ENCODE results near the gene CDH4. TPM values are rescaled to one million over a fixed set of nuclear protein-coding genes. Genes with fewer than 3 reads are reported as not detected.

The CDH4 gene
- total and polyA plus RNA-seq, 2 of the 4 experiments (the other 2 are of a cell fraction): 1.6 to 3.5 TPM

- Histone ChIP-seq H4K20me1 (ENCODE audit: insufficient read depth, low read length) (no peaks in the 10 kb centered on the region), H3K79me1 (ENCODE audit: low read depth in 1 of 2, low read length in 2 of 2) (no peaks in the 10 kb centered on the region), H2BK120ac (ENCODE audit: low read depth, low read length) (no peak overlapping the region), H2BK20ac (ENCODE audit: low read depth, low read length) (no peak overlapping the region), H3K14ac (replicated peaks; ENCODE audit: low read depth, low read length) (no peak overlapping the region), H3K9ac (ENCODE audit: low read depth, low read length) (no peak overlapping the region), H3K27me3 (ENCODE audit: control insufficient read depth, insufficient read depth, low read length) (no peaks in the 10 kb centered on the region; the same call in 1 of the 2 replicates), H2AK9ac (replicated peaks; ENCODE audit: low read depth, low read length, poor library complexity) (no peak overlapping the region), H3K9me3 (ENCODE audit: control insufficient read depth, insufficient read depth, low read length) (no peaks in the 10 kb centered on the region; the same call in 1 of the 2 replicates), H3K23ac (ENCODE audit: low read depth, low read length) (no peak overlapping the region), H4K5ac (ENCODE audit: low read depth, low read length) (no peak overlapping the region), H2BK15ac (ENCODE audit: low read depth, low read length) (no peak overlapping the region), H3K4ac (ENCODE audit: low read depth, low read length) (no peak overlapping the region), H3K9me1 (ENCODE audit: insufficient read depth, low read length) (peaks cover 4% of the 10 kb centered on the region; the same call in 1 of the 2 replicates), H4K91ac (ENCODE audit: insufficient read depth, low read depth, low read length) (no peak overlapping the region), H3K18ac (ENCODE audit: low read depth, low read length) (no peak overlapping the region), H3K36me3 (ENCODE audit: control insufficient read depth, insufficient read depth, low read length) (no peaks in the 10 kb centered on the region), H3K4me1 (ENCODE audit: control insufficient read depth, insufficient read depth, low read length) (no peaks in the 10 kb centered on the region), H3K27ac (ENCODE audit: insufficient read depth, low read length) (no peak overlapping the region), H3K4me3 (ENCODE audit: insufficient read depth, low read depth, low read length) (no peak overlapping the region), H3K56ac (ENCODE audit: extremely low read depth, insufficient read depth, low read length) (no peak overlapping the region), H4K8ac (ENCODE audit: low read depth in 2 of 2, low read length in 2 of 2) (no peak overlapping the region), H2AK5ac (ENCODE audit: low read depth, low read length) (no peak overlapping the region), H3K4me2 (ENCODE audit: low read depth, low read length) (no peak overlapping the region), H2AFZ (replicated peaks; ENCODE audit: low read length, poor library complexity) (no peak overlapping the region), H2BK5ac (ENCODE audit: low read depth, low read length, poor library complexity, severe bottlenecking) (no peak overlapping the region)
- intact Hi-C loops (cut with micrococcal nuclease): no loop called here
- 40% methylated on average over 2 of the region's 14 CpGs; no CpG with 5 or more reads in 1 of the 2 experiments for WGBS, 2 experiments (ENCODE audit: extremely low coverage in 2 of 2, insufficient read length in 1 of 2)
- in situ Hi-C loops (cut with MboI; ENCODE audit: low sequenced_read_pairs): no loop called here
- TF ChIP-seq RFX5 (IDR thresholded peaks at IDR 0.05; ENCODE audit: low read depth, low read length) (no peak), RAD21 (IDR thresholded peaks at IDR 0.05; ENCODE audit: low read length) (no peak), RCOR1 (IDR thresholded peaks at IDR 0.05; ENCODE audit: insufficient replicate concordance, low read length) (no peak), SMC3 (IDR thresholded peaks at IDR 0.05; ENCODE audit: low read depth, low read length) (no peak), NFE2L2 (IDR thresholded peaks at IDR 0.05; ENCODE audit: low read depth, low read length) (no peak), MAZ (IDR thresholded peaks at IDR 0.05; ENCODE audit: borderline replicate concordance, low read depth, low read length) (no peak), MXI1 (IDR thresholded peaks at IDR 0.05; ENCODE audit: borderline replicate concordance, low read depth, low read length) (no peak), MAFK (IDR thresholded peaks at IDR 0.05; ENCODE audit: low read depth, low read length) (no peak), FOS (IDR thresholded peaks at IDR 0.05; ENCODE audit: low read depth, low read length) (no peak), CEBPB (IDR thresholded peaks at IDR 0.05; ENCODE audit: low read depth, low read length) (no peak)
- TF ChIP-seq, protein P1, sequence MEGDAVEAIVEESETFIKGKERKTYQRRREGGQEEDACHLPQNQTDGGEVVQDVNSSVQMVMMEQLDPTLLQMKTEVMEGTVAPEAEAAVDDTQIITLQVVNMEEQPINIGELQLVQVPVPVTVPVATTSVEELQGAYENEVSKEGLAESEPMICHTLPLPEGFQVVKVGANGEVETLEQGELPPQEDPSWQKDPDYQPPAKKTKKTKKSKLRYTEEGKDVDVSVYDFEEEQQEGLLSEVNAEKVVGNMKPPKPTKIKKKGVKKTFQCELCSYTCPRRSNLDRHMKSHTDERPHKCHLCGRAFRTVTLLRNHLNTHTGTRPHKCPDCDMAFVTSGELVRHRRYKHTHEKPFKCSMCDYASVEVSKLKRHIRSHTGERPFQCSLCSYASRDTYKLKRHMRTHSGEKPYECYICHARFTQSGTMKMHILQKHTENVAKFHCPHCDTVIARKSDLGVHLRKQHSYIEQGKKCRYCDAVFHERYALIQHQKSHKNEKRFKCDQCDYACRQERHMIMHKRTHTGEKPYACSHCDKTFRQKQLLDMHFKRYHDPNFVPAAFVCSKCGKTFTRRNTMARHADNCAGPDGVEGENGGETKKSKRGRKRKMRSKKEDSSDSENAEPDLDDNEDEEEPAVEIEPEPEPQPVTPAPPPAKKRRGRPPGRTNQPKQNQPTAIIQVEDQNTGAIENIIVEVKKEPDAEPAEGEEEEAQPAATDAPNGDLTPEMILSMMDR (conservative IDR thresholded peaks at IDR 0.05; ENCODE audit: low read depth, low read length): no peak
- TF ChIP-seq, protein P2, sequence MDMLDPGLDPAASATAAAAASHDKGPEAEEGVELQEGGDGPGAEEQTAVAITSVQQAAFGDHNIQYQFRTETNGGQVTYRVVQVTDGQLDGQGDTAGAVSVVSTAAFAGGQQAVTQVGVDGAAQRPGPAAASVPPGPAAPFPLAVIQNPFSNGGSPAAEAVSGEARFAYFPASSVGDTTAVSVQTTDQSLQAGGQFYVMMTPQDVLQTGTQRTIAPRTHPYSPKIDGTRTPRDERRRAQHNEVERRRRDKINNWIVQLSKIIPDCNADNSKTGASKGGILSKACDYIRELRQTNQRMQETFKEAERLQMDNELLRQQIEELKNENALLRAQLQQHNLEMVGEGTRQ (IDR thresholded peaks at IDR 0.05; ENCODE audit: low read depth, low read length): no peak
- TF ChIP-seq, protein P3, sequence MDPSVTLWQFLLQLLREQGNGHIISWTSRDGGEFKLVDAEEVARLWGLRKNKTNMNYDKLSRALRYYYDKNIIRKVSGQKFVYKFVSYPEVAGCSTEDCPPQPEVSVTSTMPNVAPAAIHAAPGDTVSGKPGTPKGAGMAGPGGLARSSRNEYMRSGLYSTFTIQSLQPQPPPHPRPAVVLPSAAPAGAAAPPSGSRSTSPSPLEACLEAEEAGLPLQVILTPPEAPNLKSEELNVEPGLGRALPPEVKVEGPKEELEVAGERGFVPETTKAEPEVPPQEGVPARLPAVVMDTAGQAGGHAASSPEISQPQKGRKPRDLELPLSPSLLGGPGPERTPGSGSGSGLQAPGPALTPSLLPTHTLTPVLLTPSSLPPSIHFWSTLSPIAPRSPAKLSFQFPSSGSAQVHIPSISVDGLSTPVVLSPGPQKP (IDR thresholded peaks at IDR 0.05; ENCODE audit: borderline replicate concordance, low read depth, low read length): no peak
- ATAC-seq (ENCODE audit: low read depth) (no peak), DNase-seq (no peak)
- POLR2A ChIA-PET (ENCODE audit: unreplicated experiment): no interaction called here
- no TSS peak for BruUV-seq (replicated peaks)
- CTCF ChIA-PET: no interaction called here
- dilution Hi-C loops (cut with HindIII; ENCODE audit: low sequenced_read_pairs, unreplicated experiment): no loop called here
Measured at GRCh38 chr20:61570646-61571195, 318.7 kb downstream of the CDH4 start.

All from IMR-90 (cell line).